Cardiac muscle cell (in vitro differentiated cells and primary cell): ENCODE results near the gene TPD52L1. TPM values are rescaled to one million over a fixed set of nuclear protein-coding genes. Genes with fewer than 3 reads are reported as not detected.

ENCODE experiments used
- DNase-seq, 2 donors: peaks; one replicate each; pipeline versions ENCODE4 v3.0.0 to v3.0.0-alpha.2; 2010 to 2017; ENCODE audit warnings: low read depth in 1 of 2, low spot score in 1 of 2
- H3K27ac ChIP-seq: fragments of 200-600 bp; sonication (generic); 2 replicates; pipeline ENCODE4 v1.5.1; 2016
- H3K27me3 ChIP-seq: fragments of 200-600 bp; sonication (generic); 2 replicates; pipeline ENCODE4 v1.6.0; 2016; ENCODE audit warnings: control low read depth
- H3K36me3 ChIP-seq: fragments of 200-600 bp; sonication (generic); 2 replicates; pipeline ENCODE4 v1.5.1; 2016; ENCODE audit warnings: control low read depth
- H3K4me1 ChIP-seq: fragments of 200-600 bp; sonication (generic); 2 replicates; pipeline ENCODE4 v1.8.1; 2017; ENCODE audit warnings: low read depth, mild to moderate bottlenecking, mixed run types
- H3K4me3 ChIP-seq: fragments of 200-600 bp; sonication (generic); 2 replicates; pipeline ENCODE4 v1.5.1; 2016; ENCODE audit warnings: mild to moderate bottlenecking
- H3K9me3 ChIP-seq: fragments of 200-600 bp; sonication (generic); 2 replicates; pipeline ENCODE4 v1.5.1; 2017; ENCODE audit warnings: low read depth, mild to moderate bottlenecking, control low read depth
- CTCF ChIP-seq: IDR thresholded peaks from 2 replicates; pipeline ENCODE4 v1.5.1; 2012; ENCODE audit warnings: low read depth, mild to moderate bottlenecking, low read length
- polyA plus RNA-seq: library from polyadenylated mRNA; unstranded; fragments of >200 nt; fragmentation: Nextera tagmentation; extraction: Ambion mirVana; gene quantifications from 2 replicates; pipeline ENCODE4 v1.2.1, GENCODE V29; 2016
- total RNA-seq: library from RNA; depleted of rRNA; stranded (reverse); fragments of >200 nt; gene quantifications from 2 replicates; pipeline ENCODE4 v1.2.3, GENCODE V29; 2016

The TPD52L1 gene
- total and polyA plus RNA-seq, 2 experiments from 2014 or later: 49.2 to 72.8 TPM

GRCh38 chr6:125258651-125259353 is 105.2 kb downstream of the TPD52L1 start:
- H3K9me3 ChIP-seq: no peaks in the 10 kb centered on the region
- no peaks in the 10 kb centered on the region for H3K27me3 ChIP-seq
- no peak overlapping the region for H3K27ac ChIP-seq
- H3K36me3 ChIP-seq: no peaks in the 10 kb centered on the region
- H3K4me1 ChIP-seq: no peaks in the 10 kb centered on the region
- no peak for TF ChIP-seq CTCF
- no peak overlapping the region for H3K4me3 ChIP-seq
- DNase-seq: no peak

- Histone ChIP-seq H3K36me3 (no peaks in the 10 kb centered on the region), H3K9me3 (no peaks in the 10 kb centered on the region), H3K27ac (no peak overlapping the region), H3K4me3 (no peak overlapping the region), H3K27me3 (no peaks in the 10 kb centered on the region), H3K4me1 (no peaks in the 10 kb centered on the region)
- DNase-seq: no peak
- TF ChIP-seq CTCF: no peak
Observed at GRCh38 chr6:125259354-125259736, 105.8 kb downstream of the TPD52L1 start.

- no peaks in the 10 kb centered on the region for H3K9me3 ChIP-seq
- H3K36me3 ChIP-seq: no peaks in the 10 kb centered on the region
- DNase-seq: peak in 1 of 2 donors; percentile 51
- no peak overlapping the region for H3K4me3 ChIP-seq
- no peaks in the 10 kb centered on the region for H3K4me1 ChIP-seq
- no peaks in the 10 kb centered on the region for H3K27me3 ChIP-seq
- no peak overlapping the region for H3K27ac ChIP-seq
- no peak for TF ChIP-seq CTCF
Observed at GRCh38 chr6:125262016-125263013, 108.7 kb downstream of the TPD52L1 start.

- Histone ChIP-seq H3K36me3 (no peaks in the 10 kb centered on the region), H3K27ac (no peak overlapping the region), H3K9me3 (no peaks in the 10 kb centered on the region), H3K4me3 (no peak overlapping the region), H3K4me1 (no peaks in the 10 kb centered on the region), H3K27me3 (no peaks in the 10 kb centered on the region)
- no peak for DNase-seq
- TF ChIP-seq CTCF: no peak
Observed at GRCh38 chr6:125264476-125264875, 110.9 kb downstream of the TPD52L1 start.

- H3K27me3 ChIP-seq: no peaks in the 10 kb centered on the region
- no peaks in the 10 kb centered on the region for H3K36me3 ChIP-seq
- no peak for TF ChIP-seq CTCF
- H3K27ac ChIP-seq: no peak overlapping the region
- peak in 1 of 2 donors; percentile 20 for DNase-seq
- H3K4me3 ChIP-seq: no peak overlapping the region
- H3K9me3 ChIP-seq: no peaks in the 10 kb centered on the region
- no peaks in the 10 kb centered on the region for H3K4me1 ChIP-seq
Observed at GRCh38 chr6:125267806-125268523, 114.4 kb downstream of the TPD52L1 start.
